HG03159 (cell line): ENCODE measurements around the gene CDK7.
"Not testable (repeated sequence)": the region's sequence is repeated elsewhere in the genome, so short reads cannot be mapped to it uniquely, and the experiment has no call there.

Experiments
- ATAC-seq: cut with Tn5 transposase; IDR thresholded peaks from one replicate; pipeline ENCODE4 v1.9.1; 2021; ENCODE audit warnings: mild to moderate bottlenecking, moderate library complexity; ENCODE audit not compliant: unreplicated experiment

The CDK7 gene

GRCh38 chr5:69231851-69232250 is 2.8 kb upstream of the CDK7 start:
- no peak for ATAC-seq

DNA sequence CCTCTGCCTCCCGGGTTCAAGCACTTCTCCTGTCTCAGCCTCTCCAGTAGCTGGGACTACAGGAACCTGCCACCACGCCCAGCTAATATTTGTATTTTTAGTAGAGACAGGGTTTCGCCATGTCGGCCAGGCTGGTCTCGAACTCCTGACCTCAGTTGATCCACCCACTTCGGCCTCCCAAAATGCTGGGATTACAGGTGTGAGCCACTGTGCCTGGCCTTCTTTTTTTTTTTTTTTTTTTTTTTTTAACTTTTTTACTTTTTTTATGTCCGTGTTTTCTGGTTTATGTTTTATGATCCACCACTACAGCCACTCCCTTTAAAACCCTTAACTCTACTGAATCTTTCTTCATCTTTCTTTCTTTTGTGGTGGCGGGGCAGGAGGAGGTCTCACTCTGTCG is 2.0 kb downstream of the CDK7 start:
- ATAC-seq = not testable (repeated sequence)

GRCh38 chr5:69237877-69238276 is 3.2 kb downstream of the CDK7 start:
- ATAC-seq = no peak

GRCh38 chr5:69238760-69239251 is 4.1 kb downstream of the CDK7 start:
- ATAC-seq = no peak

DNA sequence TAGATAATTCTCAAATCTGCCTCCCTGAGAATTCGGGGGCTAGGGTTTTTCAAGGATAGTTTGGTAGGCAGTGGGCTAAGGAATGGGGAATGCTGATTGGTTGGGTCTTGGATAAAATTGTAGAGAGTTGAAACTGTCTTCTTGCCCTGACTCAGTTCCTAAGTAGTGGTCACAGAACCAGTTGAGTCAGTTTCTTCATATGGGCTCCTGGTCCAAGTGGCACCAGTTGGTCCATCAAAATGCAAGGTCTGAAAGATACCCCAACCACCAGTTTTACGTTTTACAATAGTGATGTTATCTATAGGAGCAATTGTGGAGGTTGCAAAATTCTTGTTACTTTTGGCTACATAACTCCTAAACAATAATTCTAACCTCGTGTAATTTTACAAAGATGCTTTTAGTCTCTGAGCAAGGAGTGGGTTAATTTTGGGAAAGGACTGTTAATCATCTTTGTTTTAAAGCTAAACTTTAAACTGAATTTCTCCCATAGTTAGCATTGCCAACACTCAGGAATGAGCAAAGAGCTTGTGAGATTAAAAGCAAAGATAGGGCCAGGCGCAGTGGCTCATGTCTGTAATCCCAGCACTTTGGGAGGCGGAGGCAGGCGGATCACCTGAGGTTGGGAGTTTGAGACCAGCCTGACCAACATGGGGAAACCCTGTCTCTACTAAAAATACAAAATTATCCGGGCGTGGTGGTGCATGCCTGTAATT is 7.7 kb downstream of the CDK7 start:
- no peak for ATAC-seq

DNA sequence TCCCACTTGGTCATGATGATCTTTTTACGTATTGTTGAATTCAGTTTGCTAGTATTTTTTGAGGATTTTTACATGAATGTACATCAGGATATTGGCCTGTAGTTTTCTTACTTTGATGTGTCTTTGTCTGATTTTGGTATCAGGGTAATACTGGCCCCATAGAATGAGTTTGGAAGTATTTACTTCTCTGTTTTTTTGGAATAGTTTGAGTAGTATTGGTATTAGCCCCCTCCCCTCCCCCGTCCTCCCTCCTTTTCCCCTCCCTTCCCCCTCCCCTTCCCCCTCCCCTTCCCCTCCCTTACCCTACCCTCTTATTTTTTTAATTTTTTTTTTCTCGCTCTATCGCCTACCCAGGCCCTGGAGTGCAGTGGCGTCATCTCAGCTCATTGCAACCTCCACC is 10.3 kb downstream of the CDK7 start:
- no peak for ATAC-seq

DNA sequence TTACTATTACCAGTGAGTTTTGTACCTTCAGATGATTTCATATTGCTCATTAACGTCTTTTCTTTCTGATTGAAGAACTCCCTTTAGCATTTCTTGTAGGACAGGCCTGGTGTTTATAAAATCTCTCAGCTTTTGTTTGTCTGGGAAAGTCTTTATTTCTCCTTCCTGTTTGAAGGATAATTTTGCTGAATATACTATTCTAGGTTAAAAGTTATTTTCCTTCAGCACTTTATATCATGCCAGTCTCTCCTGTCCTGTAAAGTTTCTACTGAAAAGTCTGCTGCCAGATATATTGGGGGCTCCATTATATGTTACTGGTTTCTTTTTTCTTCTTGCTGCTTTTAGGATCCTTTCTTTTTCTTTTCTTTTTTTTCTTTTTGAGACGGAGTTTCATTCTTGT is 13.3 kb downstream of the CDK7 start:
- no peak for ATAC-seq

DNA sequence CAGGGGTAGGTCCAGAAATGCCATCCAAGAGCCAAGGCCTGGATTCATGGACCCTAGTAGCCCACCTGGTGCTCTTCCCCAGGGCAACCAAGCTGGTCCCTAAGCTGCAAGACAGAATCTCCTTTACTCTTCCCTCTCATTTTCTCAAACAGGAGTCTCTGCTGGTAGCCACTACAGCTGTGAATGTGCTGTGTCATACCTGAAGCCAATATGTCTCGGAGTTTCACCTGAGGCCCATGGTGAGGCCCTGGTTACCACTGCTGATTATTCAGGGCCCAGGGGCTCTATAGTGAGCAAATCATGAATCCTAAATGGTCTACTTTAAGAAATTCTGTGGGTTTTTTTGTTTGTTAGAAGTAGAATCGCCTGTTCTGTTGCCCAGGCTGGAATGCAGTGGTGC is 15.9 kb downstream of the CDK7 start:
- no peak for ATAC-seq

DNA sequence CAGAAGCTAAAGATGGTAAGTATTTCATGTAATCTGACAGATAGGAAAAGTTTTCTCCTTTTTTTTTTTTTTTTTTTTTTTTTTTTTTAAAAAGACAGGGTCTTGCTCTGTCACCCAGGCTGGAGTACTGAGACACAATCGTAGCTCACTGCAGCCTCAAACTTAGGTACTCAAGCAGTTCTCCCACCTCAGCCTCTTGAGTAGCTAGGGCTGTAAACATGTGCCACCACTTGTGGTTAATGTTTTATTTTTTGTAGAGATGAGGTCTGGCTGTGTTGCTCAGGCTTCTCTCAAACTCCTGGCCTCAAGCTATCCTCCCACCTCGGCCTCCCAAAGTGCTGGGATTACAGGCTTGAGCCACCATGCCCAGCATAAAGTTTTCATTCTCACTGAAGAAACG is 17.8 kb downstream of the CDK7 start:
- no peak for ATAC-seq

DNA sequence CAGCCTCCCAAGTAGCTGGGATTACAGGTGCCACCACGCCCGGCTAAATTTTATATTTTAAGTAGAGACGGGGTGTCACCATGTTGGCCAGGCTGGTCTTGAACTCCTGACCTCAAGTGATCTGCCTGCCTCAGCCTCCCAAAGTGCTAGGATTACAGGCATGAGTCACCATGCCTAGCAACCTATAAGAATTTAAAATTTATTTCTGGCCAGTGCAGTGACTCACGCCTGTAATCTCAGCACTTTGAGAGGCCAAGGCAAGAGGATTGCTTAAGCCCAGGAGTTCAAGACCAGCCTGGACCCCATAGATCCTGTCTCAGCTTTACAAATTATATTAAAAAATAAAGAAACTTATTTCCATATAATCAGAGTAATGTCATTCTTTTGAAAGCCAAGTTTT is 21.3 kb downstream of the CDK7 start:
- not testable (repeated sequence) for ATAC-seq

DNA sequence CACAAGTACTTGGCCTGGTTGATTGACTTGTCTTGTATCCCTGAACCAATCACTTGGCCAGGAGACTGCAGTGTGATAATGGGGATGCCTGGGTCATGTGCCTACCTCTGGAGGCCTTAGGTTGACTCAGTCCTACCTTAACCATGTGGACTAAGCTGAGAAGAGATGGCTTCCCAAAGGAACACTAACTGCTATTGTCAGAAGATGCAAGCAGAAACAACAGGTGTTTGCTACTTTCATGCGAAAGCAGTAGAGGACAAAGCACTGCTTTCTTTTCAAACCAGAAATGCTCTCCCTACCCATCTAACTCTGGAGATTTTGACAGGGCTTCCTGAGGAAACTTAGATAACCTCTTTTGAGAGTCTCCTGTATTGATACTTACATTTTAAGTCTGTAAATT is 22.9 kb downstream of the CDK7 start:
- no peak for ATAC-seq

GRCh38 chr5:69261034-69261433 is 26.3 kb downstream of the CDK7 start:
- no peak for ATAC-seq

DNA sequence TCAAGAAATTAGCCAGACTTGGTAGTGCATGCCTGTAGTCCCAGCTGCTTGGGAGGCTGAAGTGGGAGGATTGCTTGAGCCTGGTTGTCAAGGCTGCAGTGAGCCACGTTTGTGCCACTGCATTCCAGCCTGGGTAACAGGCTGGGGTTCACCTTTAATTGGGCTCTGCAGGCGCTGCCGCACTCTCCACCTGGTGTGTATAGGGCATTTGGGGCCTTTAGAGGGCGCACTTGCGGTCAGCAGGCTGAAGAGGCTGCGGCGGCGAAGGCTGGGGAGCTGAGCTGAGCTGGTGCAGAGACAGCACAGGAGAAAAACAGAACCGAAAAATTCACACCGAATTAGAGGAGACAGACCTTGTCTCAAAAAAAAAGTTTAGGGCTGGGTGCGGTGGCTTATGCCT is 31.2 kb downstream of the CDK7 start:
- ATAC-seq = no peak

- no peak for ATAC-seq
These were observed 34.2 kb downstream of the CDK7 start for GRCh38 chr5:69268899-69269298.

DNA sequence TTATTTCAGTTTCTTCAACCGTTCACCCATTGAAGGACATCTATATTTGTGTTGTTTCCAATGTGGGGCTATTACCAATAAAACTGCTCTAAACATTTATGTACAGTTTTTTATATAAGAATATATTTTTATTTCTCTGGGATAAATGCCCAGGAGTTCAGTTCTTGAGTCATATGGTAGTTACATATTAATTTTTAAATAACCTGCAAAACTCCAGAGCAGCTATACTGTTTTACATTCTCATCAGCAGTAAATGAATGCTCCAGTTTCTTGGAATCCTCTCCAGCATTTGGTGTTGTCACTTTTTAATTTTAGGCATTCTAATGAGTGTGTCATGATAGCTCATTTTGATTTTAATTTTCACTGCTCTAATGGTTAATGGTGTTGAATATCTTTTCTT is 36.2 kb downstream of the CDK7 start:
- ATAC-seq = no peak

GRCh38 chr5:69271376-69271775 is 36.7 kb downstream of the CDK7 start:
- no peak for ATAC-seq

- no peak for ATAC-seq
These were observed 40.9 kb downstream of the CDK7 start for GRCh38 chr5:69275563-69275962.

DNA sequence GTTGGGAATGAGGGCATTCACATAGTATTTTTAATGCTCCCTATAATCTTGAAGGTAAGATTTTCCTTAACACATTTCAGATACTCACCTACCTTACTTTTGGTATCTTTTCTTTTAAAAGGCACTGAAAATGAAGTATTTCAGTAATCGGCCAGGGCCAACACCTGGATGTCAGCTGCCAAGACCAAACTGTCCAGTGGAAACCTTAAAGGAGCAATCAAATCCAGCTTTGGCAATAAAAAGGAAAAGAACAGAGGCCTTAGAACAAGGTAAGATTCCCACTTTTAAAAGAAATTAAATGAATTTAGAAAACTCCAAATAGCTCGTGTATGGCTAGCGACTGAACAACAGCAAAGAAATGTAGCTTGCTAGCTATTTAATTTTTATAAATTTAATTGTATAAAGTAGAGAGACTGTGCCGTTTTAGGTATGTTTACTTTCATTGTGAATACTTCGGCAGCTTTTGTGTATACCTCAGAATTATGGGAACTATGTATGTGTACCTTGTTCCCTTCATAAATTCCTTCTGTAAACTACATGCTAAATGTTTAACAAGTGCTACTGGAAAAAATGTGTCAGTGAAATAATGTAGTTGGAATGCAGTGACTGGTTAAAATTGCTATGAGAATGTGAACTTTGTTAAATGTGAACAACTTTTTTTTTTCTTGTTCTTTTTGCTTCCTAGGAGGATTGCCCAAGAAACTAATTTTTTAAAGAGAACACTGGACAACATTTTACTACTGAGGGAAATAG is 41.9 kb downstream of the CDK7 start:
- ATAC-seq = no peak

GRCh38 chr5:69279517-69279916 is 44.8 kb downstream of the CDK7 start:
- ATAC-seq = no peak

DNA sequence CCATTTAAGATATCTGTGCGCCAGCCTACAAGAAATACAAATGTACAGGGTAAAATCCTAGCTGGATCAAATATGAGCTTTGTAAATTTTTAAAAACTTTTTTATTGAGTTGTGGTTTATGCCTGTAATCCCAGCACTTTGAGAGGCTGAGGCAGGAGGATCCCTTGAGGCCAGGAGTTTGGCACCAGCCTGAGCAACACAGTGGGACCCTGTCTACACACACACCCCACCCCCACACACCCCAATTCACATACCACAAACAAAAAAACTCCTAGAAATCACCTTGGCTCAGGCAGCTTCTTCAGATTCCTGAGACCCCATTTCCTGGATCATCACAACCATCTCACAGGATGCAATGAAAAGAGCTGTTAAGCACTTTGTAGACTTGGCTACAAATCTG is 46.4 kb downstream of the CDK7 start:
- no peak for ATAC-seq

- no peak for ATAC-seq
These were observed 49.5 kb downstream of the CDK7 start for GRCh38 chr5:69284203-69284602.

- ATAC-seq = no peak
These were observed 50.9 kb downstream of the CDK7 start for GRCh38 chr5:69285448-69286116.
